Upper lobe of right lung (tissue), 1 donor: ENCODE results near the gene NCMAP. TPM values are rescaled to one million over a fixed set of nuclear protein-coding genes. Genes with fewer than 3 reads are reported as not detected.

Source experiments
- ATAC-seq: fragments of 200-7000 bp; cut with Tn5 transposase; one replicate; pipeline ENCODE4 v1.9.1; 2020; ENCODE audit warnings: mild to moderate bottlenecking, moderate library complexity
- DNase-seq: peaks from one replicate; pipeline ENCODE4 v3.0.0-alpha.2; 2020
- H3K27ac ChIP-seq: fragments of 200-600 bp; one replicate; pipeline ENCODE4 v1.8.0; 2022
- H3K27me3 ChIP-seq: fragments of 200-600 bp; one replicate; pipeline ENCODE4 v1.8.0; 2022; ENCODE audit warnings: mild to moderate bottlenecking
- H3K36me3 ChIP-seq: fragments of 200-600 bp; one replicate; pipeline ENCODE4 v1.8.0; 2022
- H3K4me1 ChIP-seq: fragments of 200-600 bp; one replicate; pipeline ENCODE4 v1.8.0; 2022
- H3K4me3 ChIP-seq: fragments of 200-600 bp; one replicate; pipeline ENCODE4 v1.8.0; 2022; ENCODE audit warnings: mild to moderate bottlenecking
- H3K9me3 ChIP-seq: fragments of 200-600 bp; one replicate; pipeline ENCODE4 v1.8.0; 2022
- intact Hi-C: fragments of 100-400 bp; cut with DNase I; formaldehyde crosslinking; loops from one replicate; pipeline ENCODE4 v1.11.0; 2022
- total RNA-seq: library from RNA; stranded (reverse); fragmentation: NEBNext Ultra II Directional; extraction: Animal tissue kit (Norgen Biotek cat#: 25700); gene quantifications from one replicate; pipeline ENCODE4 v1.2.1, GENCODE V29; 2021
- TF ChIP-seq, protein P1 (sequence below): fragments of 200-600 bp; IDR thresholded peaks from one replicate; pipeline ENCODE4 v1.8.0; 2022; ENCODE audit warnings: antibody characterized with exemption
- donor health status: DM: no; HTN: yes; CAD: no; lungs with severe emphysema.

NCMAP gene
- total RNA-seq, 1 donor from 2014 or later: 10.7 TPM

GRCh38 chr1:24635195-24635843 is 79.4 kb downstream of the NCMAP start:
- no peaks in the 10 kb centered on the region for H3K9me3 ChIP-seq
- H3K4me3 ChIP-seq: no peak overlapping the region
- no peaks in the 10 kb centered on the region for H3K36me3 ChIP-seq
- intact Hi-C loops: no loop called here
- no peak overlapping the region for H3K27ac ChIP-seq
- TF ChIP-seq, protein P1, sequence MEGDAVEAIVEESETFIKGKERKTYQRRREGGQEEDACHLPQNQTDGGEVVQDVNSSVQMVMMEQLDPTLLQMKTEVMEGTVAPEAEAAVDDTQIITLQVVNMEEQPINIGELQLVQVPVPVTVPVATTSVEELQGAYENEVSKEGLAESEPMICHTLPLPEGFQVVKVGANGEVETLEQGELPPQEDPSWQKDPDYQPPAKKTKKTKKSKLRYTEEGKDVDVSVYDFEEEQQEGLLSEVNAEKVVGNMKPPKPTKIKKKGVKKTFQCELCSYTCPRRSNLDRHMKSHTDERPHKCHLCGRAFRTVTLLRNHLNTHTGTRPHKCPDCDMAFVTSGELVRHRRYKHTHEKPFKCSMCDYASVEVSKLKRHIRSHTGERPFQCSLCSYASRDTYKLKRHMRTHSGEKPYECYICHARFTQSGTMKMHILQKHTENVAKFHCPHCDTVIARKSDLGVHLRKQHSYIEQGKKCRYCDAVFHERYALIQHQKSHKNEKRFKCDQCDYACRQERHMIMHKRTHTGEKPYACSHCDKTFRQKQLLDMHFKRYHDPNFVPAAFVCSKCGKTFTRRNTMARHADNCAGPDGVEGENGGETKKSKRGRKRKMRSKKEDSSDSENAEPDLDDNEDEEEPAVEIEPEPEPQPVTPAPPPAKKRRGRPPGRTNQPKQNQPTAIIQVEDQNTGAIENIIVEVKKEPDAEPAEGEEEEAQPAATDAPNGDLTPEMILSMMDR: peak; percentile 58
- no peaks in the 10 kb centered on the region for H3K4me1 ChIP-seq
- no peaks in the 10 kb centered on the region for H3K27me3 ChIP-seq
- ATAC-seq (peak; percentile 88), DNase-seq (no peak)

DNA sequence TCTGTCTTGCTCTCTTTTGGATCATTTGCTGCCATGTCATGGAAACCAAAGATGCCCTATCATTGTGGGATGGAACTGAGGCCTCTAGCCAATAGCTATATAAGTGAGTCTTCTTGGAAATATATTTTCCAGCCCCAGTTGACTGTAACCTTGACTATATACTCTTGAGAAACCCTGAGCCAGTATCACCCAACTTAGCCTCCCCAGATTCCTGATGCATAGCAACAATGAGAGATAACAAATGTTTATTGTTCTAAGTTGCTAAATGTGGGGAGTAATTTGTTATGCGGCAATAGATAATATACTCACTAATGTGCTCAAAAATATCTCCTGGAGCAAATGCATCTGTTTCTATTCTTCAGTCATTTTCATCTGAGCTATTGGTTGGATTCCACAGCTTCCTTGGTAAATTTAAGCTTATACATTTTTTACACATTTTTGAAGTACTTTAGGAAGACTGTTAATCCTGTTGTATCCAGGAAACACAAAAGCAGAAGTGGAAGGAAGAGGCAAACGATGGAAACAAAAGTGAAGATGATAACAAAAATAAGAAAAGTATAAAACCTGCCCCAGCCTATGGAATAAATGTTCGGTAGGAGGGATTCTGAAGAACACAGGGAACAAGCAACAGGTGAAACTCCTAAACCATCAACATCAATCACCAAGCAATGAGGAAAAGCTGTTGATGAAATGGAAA is 80.9 kb downstream of the NCMAP start:
- no peak for DNase-seq
- no peak overlapping the region for H3K4me3 ChIP-seq
- H3K4me1 ChIP-seq: peaks cover 5% of the 10 kb centered on the region
- TF ChIP-seq, protein P1: no peak
- no peak for ATAC-seq
- intact Hi-C loops: no loop called here
- H3K9me3 ChIP-seq: no peaks in the 10 kb centered on the region
- H3K27ac ChIP-seq: no peak overlapping the region
- no peaks in the 10 kb centered on the region for H3K36me3 ChIP-seq
- H3K27me3 ChIP-seq: no peaks in the 10 kb centered on the region

- H3K4me3 ChIP-seq: no peak overlapping the region
- TF ChIP-seq, protein P1: no peak
- H3K27me3 ChIP-seq: no peaks in the 10 kb centered on the region
- peaks cover 6% of the 10 kb centered on the region for H3K4me1 ChIP-seq
- H3K9me3 ChIP-seq: no peaks in the 10 kb centered on the region
- ATAC-seq: no peak
- no peak overlapping the region for H3K27ac ChIP-seq
- H3K36me3 ChIP-seq: no peaks in the 10 kb centered on the region
- DNase-seq: no peak
- intact Hi-C loops: no loop called here
Observed at GRCh38 chr1:24639094-24639493, 83.2 kb downstream of the NCMAP start.

- H3K27ac ChIP-seq: no peak overlapping the region
- intact Hi-C loops: no loop called here
- ATAC-seq (no peak), DNase-seq (no peak)
- H3K36me3 ChIP-seq: no peaks in the 10 kb centered on the region
- TF ChIP-seq, protein P1: no peak
- H3K27me3 ChIP-seq: no peaks in the 10 kb centered on the region
- H3K4me3 ChIP-seq: no peak overlapping the region
- no peaks in the 10 kb centered on the region for H3K9me3 ChIP-seq
- peaks cover 14% of the 10 kb centered on the region for H3K4me1 ChIP-seq
Observed at GRCh38 chr1:24639881-24640280, 84.0 kb downstream of the NCMAP start.

- H3K9me3 ChIP-seq: no peaks in the 10 kb centered on the region
- intact Hi-C loops: no loop called here
- ATAC-seq (no peak), DNase-seq (no peak)
- no peaks in the 10 kb centered on the region for H3K36me3 ChIP-seq
- no peaks in the 10 kb centered on the region for H3K27me3 ChIP-seq
- peaks cover 18% of the 10 kb centered on the region for H3K4me1 ChIP-seq
- H3K27ac ChIP-seq: no peak overlapping the region
- TF ChIP-seq, protein P1: no peak
- no peak overlapping the region for H3K4me3 ChIP-seq
Observed at GRCh38 chr1:24640288-24640687, 84.4 kb downstream of the NCMAP start.
